ENCODE results near the gene WDR64.

- TF ChIP-seq CTCF (IDR thresholded peaks at IDR 0.05; ENCODE audit: low read depth, low read length, missing input control): no peak
- TF ChIP-seq RAD21 (IDR thresholded peaks at IDR 0.05): no peak
- TF ChIP-seq GABPA (IDR thresholded peaks at IDR 0.05 in 1 of 2, conservative IDR thresholded peaks at IDR 0.05 in 1 of 2): no peak
- no peak for TF ChIP-seq REST (IDR thresholded peaks at IDR 0.05)
- TF ChIP-seq JUND (IDR thresholded peaks at IDR 0.05): no peak
- no peak for TF ChIP-seq SP1 (IDR thresholded peaks at IDR 0.05)
- TF ChIP-seq TAF1 (conservative IDR thresholded peaks at IDR 0.05): no peak
- TF ChIP-seq MAX (IDR thresholded peaks at IDR 0.05): no peak
- no peak for TF ChIP-seq YY1 (IDR thresholded peaks at IDR 0.05)
These were observed 161.8 kb downstream of the WDR64 start for GRCh38 chr1:241813768-241814320.

All from liver (tissue), 3 donors.